ENCODE results near the gene MPI. TPM values are rescaled to one million over a fixed set of nuclear protein-coding genes. Genes with fewer than 3 reads are reported as not detected.

MPI gene
- total RNA-seq, 2 donors from 2014 or later = 50.7 to 68.0 TPM

DNA sequence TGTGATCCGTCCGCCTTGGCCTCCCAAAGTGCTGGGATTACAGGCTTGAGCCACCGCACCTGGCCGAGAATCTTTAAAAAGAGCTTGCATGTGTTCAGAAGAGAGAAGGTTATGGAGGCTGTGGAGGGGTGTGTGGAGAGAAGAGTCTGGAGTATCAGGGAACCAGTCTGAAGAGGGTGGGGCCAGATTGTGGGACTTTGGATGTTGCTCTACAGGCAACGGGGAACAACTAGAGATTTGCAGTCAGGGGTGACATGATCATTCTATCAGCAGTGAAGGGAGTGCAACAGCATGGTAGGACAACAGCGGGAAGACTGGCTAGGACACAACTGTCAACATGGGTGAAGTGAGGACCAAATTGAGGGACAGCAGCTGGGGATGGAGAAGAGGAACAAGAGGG is 25.5 kb upstream of the MPI start:
- H3K9ac ChIP-seq (ENCODE audit: low read depth in 2 of 2, low read length in 2 of 2) = no peak overlapping the region
- H3K36me3 ChIP-seq = no peaks in the 10 kb centered on the region
- H3K4me1 ChIP-seq = peaks cover 34% of the 10 kb centered on the region
- TF ChIP-seq, protein P1, sequence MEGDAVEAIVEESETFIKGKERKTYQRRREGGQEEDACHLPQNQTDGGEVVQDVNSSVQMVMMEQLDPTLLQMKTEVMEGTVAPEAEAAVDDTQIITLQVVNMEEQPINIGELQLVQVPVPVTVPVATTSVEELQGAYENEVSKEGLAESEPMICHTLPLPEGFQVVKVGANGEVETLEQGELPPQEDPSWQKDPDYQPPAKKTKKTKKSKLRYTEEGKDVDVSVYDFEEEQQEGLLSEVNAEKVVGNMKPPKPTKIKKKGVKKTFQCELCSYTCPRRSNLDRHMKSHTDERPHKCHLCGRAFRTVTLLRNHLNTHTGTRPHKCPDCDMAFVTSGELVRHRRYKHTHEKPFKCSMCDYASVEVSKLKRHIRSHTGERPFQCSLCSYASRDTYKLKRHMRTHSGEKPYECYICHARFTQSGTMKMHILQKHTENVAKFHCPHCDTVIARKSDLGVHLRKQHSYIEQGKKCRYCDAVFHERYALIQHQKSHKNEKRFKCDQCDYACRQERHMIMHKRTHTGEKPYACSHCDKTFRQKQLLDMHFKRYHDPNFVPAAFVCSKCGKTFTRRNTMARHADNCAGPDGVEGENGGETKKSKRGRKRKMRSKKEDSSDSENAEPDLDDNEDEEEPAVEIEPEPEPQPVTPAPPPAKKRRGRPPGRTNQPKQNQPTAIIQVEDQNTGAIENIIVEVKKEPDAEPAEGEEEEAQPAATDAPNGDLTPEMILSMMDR (IDR thresholded peaks at IDR 0.05) = no peak
- H3K9me3 ChIP-seq = no peaks in the 10 kb centered on the region
- no peak overlapping the region for H3K27ac ChIP-seq
- intact Hi-C loops (cut with DNase I) = no loop called here
- no peak for DNase-seq
- no peaks in the 10 kb centered on the region for H3K27me3 ChIP-seq
- no peak overlapping the region for H3K4me3 ChIP-seq

DNA sequence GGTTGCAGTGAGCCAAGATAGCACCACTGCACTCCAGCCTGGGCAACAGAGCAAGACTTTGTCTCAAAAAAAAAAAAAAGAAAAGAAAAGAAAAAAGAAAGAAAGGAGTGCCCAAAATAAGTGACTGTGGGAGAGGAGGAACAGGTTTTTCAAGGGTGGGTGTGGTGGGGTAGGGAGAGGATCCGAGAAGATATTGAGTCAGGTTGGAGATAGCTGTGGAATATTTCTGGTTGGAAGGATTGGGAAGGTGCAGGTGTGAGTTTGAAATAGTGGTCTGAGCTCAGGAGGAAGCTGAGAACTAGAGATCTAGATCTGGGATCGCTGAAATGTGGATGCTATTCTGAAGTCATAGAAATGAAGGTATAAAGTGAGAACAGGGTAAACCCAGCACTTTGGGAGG is 24.5 kb upstream of the MPI start:
- Histone ChIP-seq H3K9ac (ENCODE audit: low read depth in 2 of 2, low read length in 2 of 2) (no peak overlapping the region), H3K4me3 (no peak overlapping the region), H3K27ac (peak overlapping the region; percentile 27), H3K36me3 (no peaks in the 10 kb centered on the region), H3K9me3 (no peaks in the 10 kb centered on the region), H3K4me1 (peaks cover 43% of the 10 kb centered on the region), H3K27me3 (no peaks in the 10 kb centered on the region)
- DNase-seq = no peak
- intact Hi-C loops (cut with DNase I) = no loop called here
- TF ChIP-seq, protein P1 (IDR thresholded peaks at IDR 0.05) = no peak

DNA sequence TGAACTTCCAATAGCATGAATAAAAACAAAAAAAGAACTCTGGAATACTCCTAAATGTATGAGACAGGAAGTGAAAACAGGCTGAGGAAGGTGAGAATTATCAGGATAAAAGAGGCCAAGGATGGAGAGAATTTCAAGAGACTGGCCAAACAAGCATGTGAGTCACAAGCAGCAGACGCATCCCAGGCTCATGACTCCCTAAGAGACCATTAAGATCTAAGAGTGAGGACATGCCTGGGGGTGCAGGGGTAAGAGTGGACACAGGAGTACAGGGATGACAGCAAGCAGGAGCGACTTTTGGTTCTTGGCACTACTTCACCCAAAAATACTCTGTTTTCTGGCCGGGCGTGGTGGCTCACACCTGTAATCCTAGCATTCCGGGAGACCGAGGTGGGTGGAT is 23.8 kb upstream of the MPI start:
- Histone ChIP-seq H3K9ac (ENCODE audit: low read depth in 2 of 2, low read length in 2 of 2) (peak overlapping the region in 1 of 2 donors; percentile 66), H3K4me1 (peaks cover 51% of the 10 kb centered on the region)
- intact Hi-C loops (cut with DNase I) = no loop called here

DNA sequence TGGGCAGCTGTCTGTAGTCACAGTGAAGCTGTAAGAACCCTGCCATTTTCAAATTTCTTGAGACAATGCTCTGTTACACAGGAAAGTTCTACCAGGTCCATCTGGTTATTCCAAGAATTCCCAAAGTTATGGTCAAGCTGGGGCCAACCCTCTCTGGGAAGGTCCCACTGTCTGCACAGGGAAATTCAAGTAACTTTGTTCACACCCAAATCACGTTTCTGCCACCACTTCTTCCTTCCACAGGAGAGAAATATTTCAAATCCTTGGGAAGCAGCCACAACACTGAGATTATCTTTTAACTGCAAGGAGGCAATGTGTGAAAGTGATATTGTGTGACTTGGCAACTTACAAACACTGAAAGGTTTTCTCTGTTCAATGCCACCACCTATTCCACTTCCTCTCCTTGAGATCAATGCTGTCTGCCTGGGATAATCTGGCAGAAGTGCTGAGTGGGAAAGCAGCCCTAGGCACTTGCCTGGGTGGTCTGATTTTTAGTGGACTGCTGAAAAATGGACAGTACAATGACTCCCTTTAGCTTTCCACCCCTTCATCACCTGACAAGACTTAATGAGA is 22.3 kb upstream of the MPI start:
- Histone ChIP-seq H3K27me3 (no peaks in the 10 kb centered on the region), H3K9ac (ENCODE audit: low read depth in 2 of 2, low read length in 2 of 2) (peak overlapping the region in 1 of 2 donors; percentile 83), H3K36me3 (no peaks in the 10 kb centered on the region), H3K27ac (peak overlapping the region; percentile 92), H3K4me1 (peaks cover 54% of the 10 kb centered on the region), H3K4me3 (no peak overlapping the region), H3K9me3 (no peaks in the 10 kb centered on the region)
- TF ChIP-seq, protein P1 (IDR thresholded peaks at IDR 0.05) = no peak
- no peak for DNase-seq
- intact Hi-C loops (cut with DNase I) = no loop called here

More for the DNA sequence above, 23.8 kb upstream of the MPI start:
- Histone ChIP-seq H3K9me3 (no peaks in the 10 kb centered on the region), H3K4me3 (no peak overlapping the region), H3K27ac (no peak overlapping the region), H3K27me3 (no peaks in the 10 kb centered on the region), H3K36me3 (no peaks in the 10 kb centered on the region)
- TF ChIP-seq, protein P1 (IDR thresholded peaks at IDR 0.05) = no peak
- DNase-seq = no peak

DNA sequence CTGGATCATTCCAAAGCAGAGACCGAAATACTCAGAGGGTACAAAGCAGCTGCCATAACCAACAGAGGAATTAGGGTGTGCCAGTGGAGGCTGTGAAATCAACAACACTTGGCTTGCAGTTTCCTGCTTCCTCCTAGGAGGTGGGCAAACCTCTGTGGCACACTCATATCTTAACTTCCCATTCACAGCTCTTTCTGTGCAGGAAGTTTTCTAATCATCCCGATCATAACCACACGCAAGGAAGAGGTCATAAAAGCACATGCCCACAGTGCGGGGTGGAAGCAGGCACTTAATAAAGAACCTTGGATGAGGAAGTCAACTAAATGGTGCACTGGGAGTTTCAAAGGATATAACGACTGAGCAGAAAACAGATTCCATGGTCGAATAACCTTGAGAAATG is 21.8 kb upstream of the MPI start:
- no peaks in the 10 kb centered on the region for H3K27me3 ChIP-seq
- peak overlapping the region in 1 of 2 donors; percentile 83 for H3K9ac ChIP-seq (ENCODE audit: low read depth in 2 of 2, low read length in 2 of 2)
- no peaks in the 10 kb centered on the region for H3K9me3 ChIP-seq
- peak; percentile 69 for DNase-seq
- no peak overlapping the region for H3K4me3 ChIP-seq
- peak overlapping the region; percentile 92 for H3K27ac ChIP-seq
- intact Hi-C loops (cut with DNase I) = no loop called here
- H3K36me3 ChIP-seq = no peaks in the 10 kb centered on the region
- TF ChIP-seq, protein P1 (IDR thresholded peaks at IDR 0.05) = no peak
- H3K4me1 ChIP-seq = peaks cover 54% of the 10 kb centered on the region
